ENCODE data around the gene LRRC45.
A peak's percentile ranks its signal among the peaks of the same experiment; 100 is the strongest.

LRRC45 gene

DNA sequence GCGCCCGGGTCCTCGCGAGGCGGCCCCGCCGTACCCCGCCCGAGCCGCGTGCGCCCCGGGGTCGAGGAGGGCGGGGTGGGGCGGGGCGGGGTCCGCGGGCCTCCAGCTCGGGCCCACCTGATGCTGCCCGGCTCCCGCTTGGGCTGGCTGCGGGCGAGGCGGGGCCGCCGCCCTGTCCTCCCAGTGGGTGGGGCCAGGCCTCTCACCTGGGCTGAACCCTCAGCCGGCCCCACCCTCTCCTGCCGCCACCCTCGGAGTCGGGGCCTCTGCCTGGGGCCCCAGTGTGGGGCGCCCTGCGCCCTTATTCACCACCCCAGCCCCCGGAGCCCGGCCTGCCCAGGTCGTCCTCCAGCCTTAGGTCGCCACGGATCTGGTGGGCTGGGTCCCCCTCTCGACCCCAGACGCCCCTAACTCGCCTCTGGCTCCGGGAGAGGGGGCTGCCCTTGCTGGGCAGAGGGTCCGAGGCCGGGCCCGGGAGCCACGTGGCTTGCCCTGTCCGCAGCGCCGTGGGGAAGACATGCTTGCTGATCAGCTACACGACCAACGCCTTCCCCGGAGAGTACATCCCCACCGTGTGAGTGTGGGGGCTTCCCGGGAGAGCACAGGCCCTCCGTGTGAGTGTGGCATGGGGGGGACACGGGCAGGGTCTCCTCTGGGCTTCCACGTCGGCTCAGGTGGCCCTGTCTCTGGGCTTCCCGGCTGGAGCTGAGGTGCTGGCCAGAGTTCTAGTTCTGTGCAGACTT lies 9.0 kb downstream of the LRRC45 start:
- Histone ChIP-seq H3K27ac (ENCODE audit: low read depth, low read length) (no peak overlapping the region), H2AFZ (ENCODE audit: low read depth, low read length, severe bottlenecking) (no peak overlapping the region), H3K4me2 (ENCODE audit: low read depth, low read length, poor library complexity, severe bottlenecking) (peak overlapping the region; percentile 37), H3K36me3 (ENCODE audit: low read length) (no peaks in the 10 kb centered on the region), H3K9me2 (replicated peaks; ENCODE audit: insufficient read depth, low read length) (no peaks in the 10 kb centered on the region), H3K79me2 (ENCODE audit: insufficient read depth, low read length) (peaks cover 10% of the 10 kb centered on the region), H3K27me3 (ENCODE audit: low read length) (no peaks in the 10 kb centered on the region), H3K9ac (ENCODE audit: low read length) (peak overlapping the region; percentile 35; the same call in 1 of the 2 replicates), H3K4me3 (ENCODE audit: insufficient read depth, low read length, poor library complexity, severe bottlenecking) (peak overlapping the region; percentile 31), H4K20me1 (ENCODE audit: low read depth, low read length) (peaks cover 4% of the 10 kb centered on the region; the same call in 1 of the 2 replicates), H3K9me3 (ENCODE audit: insufficient read depth, low read length) (no peaks in the 10 kb centered on the region), H3F3A (ENCODE audit: insufficient read depth) (peaks cover 9% of the 10 kb centered on the region; the same call in 1 of the 2 replicates)
- TF ChIP-seq, protein P1, sequence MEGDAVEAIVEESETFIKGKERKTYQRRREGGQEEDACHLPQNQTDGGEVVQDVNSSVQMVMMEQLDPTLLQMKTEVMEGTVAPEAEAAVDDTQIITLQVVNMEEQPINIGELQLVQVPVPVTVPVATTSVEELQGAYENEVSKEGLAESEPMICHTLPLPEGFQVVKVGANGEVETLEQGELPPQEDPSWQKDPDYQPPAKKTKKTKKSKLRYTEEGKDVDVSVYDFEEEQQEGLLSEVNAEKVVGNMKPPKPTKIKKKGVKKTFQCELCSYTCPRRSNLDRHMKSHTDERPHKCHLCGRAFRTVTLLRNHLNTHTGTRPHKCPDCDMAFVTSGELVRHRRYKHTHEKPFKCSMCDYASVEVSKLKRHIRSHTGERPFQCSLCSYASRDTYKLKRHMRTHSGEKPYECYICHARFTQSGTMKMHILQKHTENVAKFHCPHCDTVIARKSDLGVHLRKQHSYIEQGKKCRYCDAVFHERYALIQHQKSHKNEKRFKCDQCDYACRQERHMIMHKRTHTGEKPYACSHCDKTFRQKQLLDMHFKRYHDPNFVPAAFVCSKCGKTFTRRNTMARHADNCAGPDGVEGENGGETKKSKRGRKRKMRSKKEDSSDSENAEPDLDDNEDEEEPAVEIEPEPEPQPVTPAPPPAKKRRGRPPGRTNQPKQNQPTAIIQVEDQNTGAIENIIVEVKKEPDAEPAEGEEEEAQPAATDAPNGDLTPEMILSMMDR (IDR thresholded peaks at IDR 0.05; ENCODE audit: insufficient read depth, low read length, poor library complexity, severe bottlenecking): no peak
- no peak for TF ChIP-seq EZH2phosphoT487 (conservative IDR thresholded peaks at IDR 0.05; ENCODE audit: low read length)

DNA sequence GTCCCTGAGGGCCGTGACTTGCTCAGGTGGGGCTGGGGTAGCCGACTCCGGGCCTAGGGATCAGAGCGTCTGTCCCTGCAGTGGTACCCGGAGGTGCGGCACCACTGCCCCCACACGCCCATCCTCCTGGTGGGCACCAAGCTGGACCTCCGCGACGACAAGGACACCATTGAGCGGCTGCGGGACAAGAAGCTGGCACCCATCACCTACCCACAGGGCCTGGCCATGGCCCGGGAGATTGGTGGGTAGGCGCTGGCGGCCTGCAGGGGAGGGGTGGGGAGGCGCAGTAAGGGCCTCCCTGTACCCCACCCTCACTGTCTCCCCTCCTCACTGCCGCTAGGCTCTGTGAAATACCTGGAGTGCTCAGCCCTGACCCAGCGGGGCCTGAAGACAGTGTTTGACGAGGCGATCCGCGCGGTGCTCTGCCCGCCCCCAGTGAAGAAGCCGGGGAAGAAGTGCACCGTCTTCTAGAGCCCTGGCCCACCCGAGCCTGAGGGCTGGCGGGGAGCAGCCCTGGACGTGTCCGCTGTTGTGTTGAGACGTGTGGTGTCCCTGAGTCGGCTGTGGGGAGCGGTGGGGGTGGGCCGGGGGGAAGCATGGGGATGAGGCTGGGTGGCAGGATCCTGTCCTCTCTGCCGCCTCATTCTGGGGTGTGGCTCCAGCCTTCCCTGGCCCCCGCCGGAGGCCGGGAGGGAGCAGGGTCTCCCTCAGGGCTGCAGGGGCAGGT lies 10.4 kb downstream of the LRRC45 start:
- Histone ChIP-seq H3K79me2 (ENCODE audit: insufficient read depth, low read length) (peaks cover 11% of the 10 kb centered on the region), H3K36me3 (ENCODE audit: low read length) (no peaks in the 10 kb centered on the region), H3K9ac (ENCODE audit: low read length) (no peak overlapping the region), H3K4me2 (ENCODE audit: low read depth, low read length, poor library complexity, severe bottlenecking) (no peak overlapping the region), H3K27me3 (ENCODE audit: low read length) (no peaks in the 10 kb centered on the region), H3K9me3 (ENCODE audit: insufficient read depth, low read length) (no peaks in the 10 kb centered on the region), H4K20me1 (ENCODE audit: low read depth, low read length) (peaks cover 4% of the 10 kb centered on the region; the same call in 1 of the 2 replicates), H3K4me3 (ENCODE audit: insufficient read depth, low read length, poor library complexity, severe bottlenecking) (no peak overlapping the region), H2AFZ (ENCODE audit: low read depth, low read length, severe bottlenecking) (no peak overlapping the region), H3K27ac (ENCODE audit: low read depth, low read length) (no peak overlapping the region), H3K9me2 (replicated peaks; ENCODE audit: insufficient read depth, low read length) (no peaks in the 10 kb centered on the region), H3F3A (ENCODE audit: insufficient read depth) (peaks cover 9% of the 10 kb centered on the region; the same call in 1 of the 2 replicates)
- TF ChIP-seq, protein P1 (IDR thresholded peaks at IDR 0.05; ENCODE audit: insufficient read depth, low read length, poor library complexity, severe bottlenecking): no peak
- no peak for TF ChIP-seq EZH2phosphoT487 (conservative IDR thresholded peaks at IDR 0.05; ENCODE audit: low read length)

DNA sequence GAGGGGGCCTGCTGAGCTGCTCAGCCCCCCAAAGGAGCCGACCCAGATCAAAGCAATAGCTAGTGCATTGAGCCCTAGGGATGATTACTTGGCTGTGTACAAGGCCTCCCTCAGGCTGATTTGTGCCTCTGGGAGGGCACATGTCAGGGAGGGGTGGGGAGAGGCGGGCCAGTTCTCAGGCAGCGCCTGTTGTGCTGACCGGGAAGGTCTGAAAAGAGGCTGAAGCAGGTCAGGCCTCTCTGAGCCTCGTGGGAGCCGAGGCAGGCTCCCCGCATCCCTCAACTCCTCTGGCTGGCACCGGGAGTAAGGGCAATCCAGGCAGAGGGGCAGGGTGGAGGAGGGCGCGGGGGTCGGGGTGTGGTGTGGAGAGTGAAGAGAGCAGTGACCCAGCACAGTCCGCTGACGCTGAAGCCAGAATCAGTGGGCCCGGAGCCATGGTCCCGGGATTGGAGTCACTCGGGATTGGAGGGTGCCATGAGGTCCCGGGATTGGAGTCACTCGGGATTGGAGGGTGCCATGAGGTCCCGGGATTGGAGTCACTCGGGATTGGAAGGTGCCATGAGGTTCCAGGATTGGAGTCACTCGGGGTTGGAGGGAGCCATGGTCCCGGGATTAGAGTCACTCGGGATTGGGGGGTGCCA lies 11.4 kb downstream of the LRRC45 start:
- Histone ChIP-seq H3F3A (ENCODE audit: insufficient read depth) (peaks cover 9% of the 10 kb centered on the region; the same call in 1 of the 2 replicates), H3K27me3 (ENCODE audit: low read length) (no peaks in the 10 kb centered on the region), H3K4me2 (ENCODE audit: low read depth, low read length, poor library complexity, severe bottlenecking) (no peak overlapping the region), H3K79me2 (ENCODE audit: insufficient read depth, low read length) (peaks cover 11% of the 10 kb centered on the region), H3K9me2 (replicated peaks; ENCODE audit: insufficient read depth, low read length) (no peaks in the 10 kb centered on the region), H3K27ac (ENCODE audit: low read depth, low read length) (no peak overlapping the region), H4K20me1 (ENCODE audit: low read depth, low read length) (peaks cover 4% of the 10 kb centered on the region; the same call in 1 of the 2 replicates), H3K36me3 (ENCODE audit: low read length) (no peaks in the 10 kb centered on the region), H3K9me3 (ENCODE audit: insufficient read depth, low read length) (no peaks in the 10 kb centered on the region), H3K4me3 (ENCODE audit: insufficient read depth, low read length, poor library complexity, severe bottlenecking) (no peak overlapping the region), H3K9ac (ENCODE audit: low read length) (no peak overlapping the region), H2AFZ (ENCODE audit: low read depth, low read length, severe bottlenecking) (no peak overlapping the region)
- TF ChIP-seq, protein P1 (IDR thresholded peaks at IDR 0.05; ENCODE audit: insufficient read depth, low read length, poor library complexity, severe bottlenecking): no peak
- no peak for TF ChIP-seq EZH2phosphoT487 (conservative IDR thresholded peaks at IDR 0.05; ENCODE audit: low read length)
